Smooth muscle cell (in vitro differentiated cells): ENCODE data around the gene TCF4. TPM values are rescaled to one million over a fixed set of nuclear protein-coding genes. Genes with fewer than 3 reads are reported as not detected.

ENCODE experiments used
- DNase-seq: peaks from one replicate; lab custom pipeline; 2025; ENCODE audit not compliant: unreplicated experiment; lab: John Stamatoyannopoulos, UW
- H2AFZ ChIP-seq: fragments of 200-600 bp; sonication (generic); 2 replicates; pipeline ENCODE4 v1.6.0; 2016; ENCODE audit warnings: antibody characterized with exemption, low read depth, mild to moderate bottlenecking
- H3F3A ChIP-seq: fragments of 200-600 bp; sonication (generic); 2 replicates; pipeline ENCODE4 v1.6.0; 2017; ENCODE audit warnings: antibody characterized with exemption, low read depth
- H3K27ac ChIP-seq: fragments of 200-600 bp; sonication (generic); 2 replicates; pipeline ENCODE4 v1.5.1; 2016; ENCODE audit warnings: low read depth, mild to moderate bottlenecking
- H3K27me3 ChIP-seq: fragments of 200-600 bp; sonication (generic); 2 replicates; pipeline ENCODE4 v1.6.1; 2016; ENCODE audit warnings: low read depth, mild to moderate bottlenecking
- H3K36me3 ChIP-seq: fragments of 200-600 bp; sonication (generic); 2 replicates; pipeline ENCODE4 v1.5.1; 2016; ENCODE audit warnings: low read depth
- H3K4me1 ChIP-seq: fragments of 200-600 bp; sonication (generic); 2 replicates; pipeline ENCODE4 v1.5.1; 2016; ENCODE audit warnings: low read depth
- H3K4me2 ChIP-seq: fragments of 200-600 bp; sonication (generic); 2 replicates; pipeline ENCODE4 v1.6.0; 2016; ENCODE audit warnings: mild to moderate bottlenecking
- H3K4me3 ChIP-seq: fragments of 200-600 bp; sonication (generic); 2 replicates; pipeline ENCODE4 v1.5.1; 2016; ENCODE audit warnings: mild to moderate bottlenecking
- H3K79me2 ChIP-seq: fragments of 200-600 bp; sonication (generic); 2 replicates; pipeline ENCODE4 v1.6.0; 2016; ENCODE audit warnings: low read depth, mild to moderate bottlenecking
- H3K9ac ChIP-seq: fragments of 200-600 bp; sonication (generic); 2 replicates; pipeline ENCODE4 v1.6.0; 2016; ENCODE audit warnings: low read depth
- H3K9me3 ChIP-seq: fragments of 200-600 bp; sonication (generic); replicated peaks from 2 replicates; pipeline ENCODE4 v1.5.1; 2016; ENCODE audit warnings: low read depth
- H4K20me1 ChIP-seq: fragments of 200-600 bp; sonication (generic); 2 replicates; pipeline ENCODE4 v1.6.0; 2016; ENCODE audit warnings: low read depth
- WGBS: methylation state at CpG from one replicate; pipeline ENCODE4 v1.1.7; 2016; ENCODE audit warnings: low lambda C conversion rate; 5-methylcytosine and 5-hydroxymethylcytosine counted together
- polyA plus RNA-seq: library from polyadenylated mRNA; unstranded; fragments of >200 nt; fragmentation: Nextera tagmentation; extraction: Ambion mirVana; gene quantifications from 2 replicates; pipeline ENCODE4 v1.2.1, GENCODE V29; 2016
- total RNA-seq: library from RNA; depleted of rRNA; stranded (reverse); fragments of >200 nt; gene quantifications from 2 replicates; pipeline ENCODE4 v1.2.3, GENCODE V29; 2014
- TF ChIP-seq, protein P1 (sequence below): fragments of 200-600 bp; sonication (generic); IDR thresholded peaks from 2 replicates; pipeline ENCODE4 v1.5.1; 2017; ENCODE audit warnings: borderline replicate concordance, mild to moderate bottlenecking, antibody characterized with exemption; ENCODE audit not compliant: insufficient read depth, poor library complexity, severe bottlenecking

Gene TCF4
- total and polyA plus RNA-seq, 2 experiments from 2014 or later: 105 to 120 TPM

- H3K4me2 ChIP-seq: peak overlapping the region; percentile 1
- DNase-seq: no peak
Measured at GRCh38 chr18:55353806-55354205, 234.2 kb downstream of the TCF4 start.

DNA sequence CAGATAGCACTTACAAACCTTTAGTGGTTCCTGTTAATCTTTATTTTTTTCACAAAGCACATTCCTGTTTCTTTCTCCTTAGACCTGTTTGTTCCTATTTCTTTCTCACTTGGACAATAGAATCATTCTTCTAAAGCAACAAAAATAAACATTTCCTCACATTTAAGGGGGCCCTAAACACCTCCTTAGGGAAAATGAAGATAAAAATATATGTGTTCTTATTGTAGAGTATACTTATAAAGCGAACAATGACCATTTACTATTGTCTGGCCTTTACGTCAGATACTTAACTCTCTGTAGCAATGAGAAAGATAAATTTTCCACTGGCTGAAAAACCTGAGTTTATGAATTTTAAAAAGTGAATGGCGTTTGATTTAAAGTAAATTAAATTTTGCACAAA, 234.6 kb downstream of the TCF4 start:
- H3K4me3 ChIP-seq: no peak overlapping the region
- H3K4me2 ChIP-seq: peak overlapping the region; percentile 1
- TF ChIP-seq, protein P1, sequence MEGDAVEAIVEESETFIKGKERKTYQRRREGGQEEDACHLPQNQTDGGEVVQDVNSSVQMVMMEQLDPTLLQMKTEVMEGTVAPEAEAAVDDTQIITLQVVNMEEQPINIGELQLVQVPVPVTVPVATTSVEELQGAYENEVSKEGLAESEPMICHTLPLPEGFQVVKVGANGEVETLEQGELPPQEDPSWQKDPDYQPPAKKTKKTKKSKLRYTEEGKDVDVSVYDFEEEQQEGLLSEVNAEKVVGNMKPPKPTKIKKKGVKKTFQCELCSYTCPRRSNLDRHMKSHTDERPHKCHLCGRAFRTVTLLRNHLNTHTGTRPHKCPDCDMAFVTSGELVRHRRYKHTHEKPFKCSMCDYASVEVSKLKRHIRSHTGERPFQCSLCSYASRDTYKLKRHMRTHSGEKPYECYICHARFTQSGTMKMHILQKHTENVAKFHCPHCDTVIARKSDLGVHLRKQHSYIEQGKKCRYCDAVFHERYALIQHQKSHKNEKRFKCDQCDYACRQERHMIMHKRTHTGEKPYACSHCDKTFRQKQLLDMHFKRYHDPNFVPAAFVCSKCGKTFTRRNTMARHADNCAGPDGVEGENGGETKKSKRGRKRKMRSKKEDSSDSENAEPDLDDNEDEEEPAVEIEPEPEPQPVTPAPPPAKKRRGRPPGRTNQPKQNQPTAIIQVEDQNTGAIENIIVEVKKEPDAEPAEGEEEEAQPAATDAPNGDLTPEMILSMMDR: no peak
- DNase-seq: no peak
- H3K9ac ChIP-seq: no peak overlapping the region
- no peak overlapping the region for H3K27ac ChIP-seq
- H3K79me2 ChIP-seq: peaks cover 81% of the 10 kb centered on the region
- 86% methylated on average over 3 of the region's 3 CpGs for WGBS
- no peaks in the 10 kb centered on the region for H3K9me3 ChIP-seq
- H3K36me3 ChIP-seq: no peaks in the 10 kb centered on the region
- H3K27me3 ChIP-seq: no peaks in the 10 kb centered on the region
- peaks cover 48% of the 10 kb centered on the region for H3K4me1 ChIP-seq
- no peaks in the 10 kb centered on the region for H3F3A ChIP-seq
- peaks cover 70% of the 10 kb centered on the region for H4K20me1 ChIP-seq
- no peak overlapping the region for H2AFZ ChIP-seq

More at GRCh38 chr18:55353806-55354205, 234.2 kb downstream of the TCF4 start:
- no peak overlapping the region for H2AFZ ChIP-seq
- H3K4me3 ChIP-seq: no peak overlapping the region
- no peak overlapping the region for H3K9ac ChIP-seq
- no peaks in the 10 kb centered on the region for H3K36me3 ChIP-seq
- H3K27ac ChIP-seq: no peak overlapping the region
- peaks cover 81% of the 10 kb centered on the region for H3K79me2 ChIP-seq
- no peaks in the 10 kb centered on the region for H3F3A ChIP-seq
- no peaks in the 10 kb centered on the region for H3K27me3 ChIP-seq
- peaks cover 48% of the 10 kb centered on the region for H3K4me1 ChIP-seq
- 57% methylated on average over 3 of the region's 3 CpGs for WGBS
- H4K20me1 ChIP-seq: peaks cover 71% of the 10 kb centered on the region
- TF ChIP-seq, protein P1: no peak
- no peaks in the 10 kb centered on the region for H3K9me3 ChIP-seq

GRCh38 chr18:55351980-55352714, 235.8 kb downstream of the TCF4 start:
- Histone ChIP-seq H3K9me3 (no peaks in the 10 kb centered on the region), H3K9ac (no peak overlapping the region), H3K79me2 (peaks cover 78% of the 10 kb centered on the region), H3K27ac (no peak overlapping the region), H3K4me3 (no peak overlapping the region), H3K4me1 (peaks cover 48% of the 10 kb centered on the region), H3K36me3 (no peaks in the 10 kb centered on the region), H3K27me3 (no peaks in the 10 kb centered on the region), H3F3A (peaks cover 5% of the 10 kb centered on the region), H4K20me1 (peaks cover 62% of the 10 kb centered on the region), H3K4me2 (peak overlapping the region; percentile 20), H2AFZ (no peak overlapping the region)
- 41% methylated on average over 3 of the region's 3 CpGs for WGBS
- TF ChIP-seq, protein P1: no peak
- no peak for DNase-seq
